ENCODE results near the gene TRMT2A.

The TRMT2A gene

GRCh38 chr22:20066617-20067383, 50.2 kb downstream of the TRMT2A start:
- in situ Hi-C loops (cut with HindIII; ENCODE audit: low sequenced_read_pairs) = no loop called here
- no peak for DNase-seq (ENCODE audit: low read depth)
- no peak for TF ChIP-seq CTCF (IDR thresholded peaks at IDR 0.05; ENCODE audit: low read depth, low read length, missing control alignments)

GRCh38 chr22:20065896-20066616, 51.0 kb downstream of the TRMT2A start:
- in situ Hi-C loops (cut with HindIII; ENCODE audit: low sequenced_read_pairs) = no loop called here
- H3K4me3 ChIP-seq (ENCODE audit: low read depth, low read length) = no peak overlapping the region
- no peak for TF ChIP-seq CTCF (IDR thresholded peaks at IDR 0.05; ENCODE audit: low read depth, low read length, missing control alignments)
- DNase-seq (ENCODE audit: low read depth) = no peak

More at GRCh38 chr22:20066617-20067383, 50.2 kb downstream of the TRMT2A start:
- no peak overlapping the region for H3K4me3 ChIP-seq (ENCODE audit: low read depth, low read length)

GRCh38 chr22:20064545-20065262, 52.3 kb downstream of the TRMT2A start:
- DNase-seq (ENCODE audit: low read depth) = no peak
- H3K4me3 ChIP-seq (ENCODE audit: low read depth, low read length) = no peak overlapping the region
- TF ChIP-seq CTCF (IDR thresholded peaks at IDR 0.05; ENCODE audit: low read depth, low read length, missing control alignments) = no peak
- in situ Hi-C loops (cut with HindIII; ENCODE audit: low sequenced_read_pairs) = no loop called here

GRCh38 chr22:20064140-20064480, 52.9 kb downstream of the TRMT2A start:
- no peak overlapping the region for H3K4me3 ChIP-seq (ENCODE audit: low read depth, low read length)
- no peak for DNase-seq (ENCODE audit: low read depth)
- in situ Hi-C loops (cut with HindIII; ENCODE audit: low sequenced_read_pairs) = no loop called here
- TF ChIP-seq CTCF (IDR thresholded peaks at IDR 0.05; ENCODE audit: low read depth, low read length, missing control alignments) = no peak

GRCh38 chr22:20063271-20064139, 53.5 kb downstream of the TRMT2A start:
- no peak for TF ChIP-seq CTCF (IDR thresholded peaks at IDR 0.05; ENCODE audit: low read depth, low read length, missing control alignments)
- no peak overlapping the region for H3K4me3 ChIP-seq (ENCODE audit: low read depth, low read length)
- in situ Hi-C loops (cut with HindIII; ENCODE audit: low sequenced_read_pairs) = no loop called here
- DNase-seq (ENCODE audit: low read depth) = no peak

- in situ Hi-C loops (cut with HindIII; ENCODE audit: low sequenced_read_pairs) = no loop called here
- TF ChIP-seq CTCF (IDR thresholded peaks at IDR 0.05; ENCODE audit: low read depth, low read length, missing control alignments) = no peak
- DNase-seq (ENCODE audit: low read depth) = no peak
Measured at GRCh38 chr22:20062766-20063083, 54.3 kb downstream of the TRMT2A start.

More at GRCh38 chr22:20062766-20063083, 54.3 kb downstream of the TRMT2A start:
- no peak overlapping the region for H3K4me3 ChIP-seq (ENCODE audit: low read depth, low read length)

Measured in astrocyte of the cerebellum (primary cell).